ENCODE data around the gene MSANTD2.

MSANTD2 gene

GRCh38 chr11:124754710-124755109 is 45.5 kb downstream of the MSANTD2 start:
- no peak for DNase-seq

DNA sequence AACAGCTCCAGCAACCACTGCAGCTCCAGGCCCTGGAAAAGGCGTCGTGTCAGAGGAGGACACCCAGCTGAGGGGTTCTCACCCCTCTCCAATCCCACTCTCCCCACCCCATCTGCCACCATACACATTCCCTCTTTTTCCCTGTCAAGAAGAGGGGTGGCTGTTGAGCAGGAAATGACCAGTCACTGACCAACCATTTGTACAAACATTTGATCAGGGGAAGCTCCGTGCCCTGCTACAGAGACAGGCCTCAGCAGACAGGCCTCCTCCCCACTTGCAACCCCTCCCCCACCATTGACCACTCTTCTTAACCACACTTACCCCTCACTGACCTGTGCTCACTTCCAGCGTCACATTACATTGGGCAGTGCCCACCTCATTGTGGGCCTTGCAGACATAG is 45.9 kb downstream of the MSANTD2 start:
- DNase-seq, result no peak

DNA sequence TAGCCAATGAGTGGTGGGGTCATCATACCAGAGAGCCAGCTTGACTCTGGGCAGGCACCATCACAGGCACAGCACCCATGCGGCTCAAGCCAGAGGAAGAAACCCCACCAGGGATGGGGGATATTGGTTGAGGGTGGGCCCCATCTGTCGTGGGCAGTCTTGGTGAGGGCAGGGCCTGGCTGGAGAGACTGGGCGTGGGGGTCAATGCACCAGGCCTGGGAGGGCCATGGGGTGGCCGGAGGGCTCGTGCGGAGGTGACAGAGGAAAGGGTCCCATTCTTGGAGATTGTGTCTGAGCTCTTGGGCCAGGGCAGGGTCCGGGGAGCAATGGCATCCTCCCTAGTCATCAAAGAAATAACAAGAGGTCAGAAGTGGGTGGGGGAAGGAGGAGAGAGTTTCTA is 46.6 kb downstream of the MSANTD2 start:
- no peak for DNase-seq

- DNase-seq, result no peak
Measured at GRCh38 chr11:124753205-124753604, 47.0 kb downstream of the MSANTD2 start.

GRCh38 chr11:124752471-124753102 is 47.6 kb downstream of the MSANTD2 start:
- DNase-seq, result no peak

DNA sequence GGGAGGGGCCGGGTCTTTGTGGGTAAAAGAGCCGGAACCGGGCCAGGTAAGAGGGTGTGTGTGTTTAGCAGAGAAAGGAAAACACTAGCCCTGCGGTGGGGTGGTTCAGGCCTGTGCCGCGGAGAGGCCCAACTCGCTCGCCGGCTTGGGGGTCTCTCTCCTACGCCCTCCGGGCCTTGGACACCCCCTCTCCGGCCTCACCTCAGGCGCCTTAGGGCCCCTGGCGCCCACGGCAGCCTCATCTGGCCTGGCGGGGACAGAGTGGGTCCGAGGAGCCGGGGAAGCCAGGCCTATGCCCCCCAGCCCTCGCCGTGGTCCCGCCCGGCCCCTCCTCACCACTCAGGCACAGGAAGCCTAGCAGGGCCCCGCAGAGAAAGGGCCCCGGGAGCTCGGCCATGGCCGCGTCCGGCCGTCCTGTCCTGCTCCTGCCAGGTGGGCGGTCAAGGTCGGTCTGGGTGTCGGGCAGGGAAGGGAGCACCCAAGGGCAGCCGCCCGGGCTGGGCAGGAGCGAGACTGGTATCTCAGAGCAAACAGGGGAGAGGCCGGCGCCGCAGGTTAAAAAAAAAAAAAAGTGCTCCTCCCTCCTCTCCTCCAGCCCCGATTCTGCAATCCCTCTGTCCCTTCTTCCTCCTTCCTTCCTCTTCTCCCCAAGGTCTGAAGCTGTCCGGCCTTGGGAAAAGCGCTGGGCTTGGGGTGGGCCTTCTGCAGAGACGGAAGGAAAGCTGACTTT is 48.3 kb downstream of the MSANTD2 start, which contains the start of gene VSIG2:
TSS of gene VSIG2 (minus strand) at position 515 of the 730 bp plus-strand sequence. CDS start at position 397, 118 bp downstream.
- no peak for DNase-seq

DNA sequence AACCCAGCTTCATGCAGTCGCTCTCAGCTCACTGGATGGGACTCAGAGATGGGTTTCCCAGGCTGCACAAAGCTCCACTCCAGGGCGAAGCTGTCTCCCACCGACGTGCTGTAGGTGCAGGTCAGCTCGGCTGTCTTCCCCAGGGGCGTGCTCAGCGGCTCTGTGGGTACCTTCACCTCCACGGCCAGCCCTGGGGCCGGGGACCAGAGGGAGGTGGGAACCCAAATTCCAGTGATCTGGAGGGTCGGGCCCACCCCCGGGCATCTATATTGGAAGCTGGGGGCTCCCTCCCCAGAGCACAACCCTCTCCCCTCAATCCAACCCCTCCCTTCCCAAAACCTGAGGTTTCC is 48.8 kb downstream of the MSANTD2 start:
- DNase-seq, result no peak

DNA sequence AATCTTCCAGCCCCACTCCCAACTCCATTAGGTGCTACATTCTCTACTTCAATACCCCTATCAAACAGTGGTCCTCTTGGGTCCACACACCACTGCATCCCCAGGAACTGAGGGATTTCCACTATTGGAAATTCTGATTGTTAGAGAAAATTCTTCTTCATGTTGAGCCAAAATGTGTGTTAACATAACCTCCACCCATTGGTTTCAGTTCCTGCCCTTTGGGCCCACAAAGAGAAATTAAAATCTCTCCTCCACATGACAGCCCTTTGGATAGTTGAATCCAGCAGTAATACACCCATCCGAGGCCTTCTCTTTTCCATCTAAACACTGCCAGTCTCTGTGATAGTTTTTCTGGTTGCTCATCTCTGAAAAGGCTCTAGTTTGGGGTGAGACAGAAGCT is 50.3 kb downstream of the MSANTD2 start:
- DNase-seq, result no peak

DNA sequence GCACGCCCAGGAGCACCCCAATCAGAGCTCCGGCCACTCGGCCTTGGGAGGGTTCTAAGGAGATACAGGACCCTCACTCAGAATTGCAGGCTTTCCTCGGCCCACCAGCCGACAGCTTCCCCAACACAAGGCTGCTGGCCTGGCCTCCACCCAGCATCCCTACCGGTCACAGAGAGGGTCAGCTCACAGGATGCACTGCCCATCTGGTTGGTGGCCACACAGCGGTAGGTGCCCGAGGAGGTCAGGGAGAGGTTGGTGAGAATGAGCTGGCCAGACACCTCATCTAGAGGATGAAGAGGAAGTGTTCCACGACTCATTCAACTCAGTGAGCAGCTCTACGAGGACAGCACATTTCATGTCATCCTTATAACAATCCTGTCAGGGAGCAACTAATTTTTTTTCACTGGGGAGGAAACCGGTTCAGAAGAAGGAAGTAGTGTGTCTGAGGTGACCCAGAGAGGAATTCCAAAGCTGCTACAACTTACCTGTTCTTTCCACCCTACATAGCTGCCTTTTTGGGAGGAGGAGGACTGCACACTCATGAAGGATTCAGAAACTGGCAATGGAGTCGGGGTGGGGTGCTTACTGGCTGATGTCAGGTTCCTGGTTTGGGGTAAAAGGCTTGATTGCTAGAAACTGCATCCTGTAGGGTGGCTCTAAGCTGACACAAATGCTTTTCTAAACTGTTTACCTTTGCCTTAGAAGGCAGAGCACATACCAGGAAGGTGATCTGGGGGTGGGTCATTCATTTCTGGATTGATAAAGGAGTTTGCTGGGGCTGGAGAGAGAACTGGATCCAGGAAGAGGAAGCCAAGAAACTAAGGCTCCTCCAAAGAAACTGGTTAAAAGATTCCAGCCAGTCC is 51.5 kb downstream of the MSANTD2 start:
- DNase-seq, result no peak

GRCh38 chr11:124748100-124748418 is 52.1 kb downstream of the MSANTD2 start:
- DNase-seq, result peak in 1 of 58 donors; percentile 49

DNA sequence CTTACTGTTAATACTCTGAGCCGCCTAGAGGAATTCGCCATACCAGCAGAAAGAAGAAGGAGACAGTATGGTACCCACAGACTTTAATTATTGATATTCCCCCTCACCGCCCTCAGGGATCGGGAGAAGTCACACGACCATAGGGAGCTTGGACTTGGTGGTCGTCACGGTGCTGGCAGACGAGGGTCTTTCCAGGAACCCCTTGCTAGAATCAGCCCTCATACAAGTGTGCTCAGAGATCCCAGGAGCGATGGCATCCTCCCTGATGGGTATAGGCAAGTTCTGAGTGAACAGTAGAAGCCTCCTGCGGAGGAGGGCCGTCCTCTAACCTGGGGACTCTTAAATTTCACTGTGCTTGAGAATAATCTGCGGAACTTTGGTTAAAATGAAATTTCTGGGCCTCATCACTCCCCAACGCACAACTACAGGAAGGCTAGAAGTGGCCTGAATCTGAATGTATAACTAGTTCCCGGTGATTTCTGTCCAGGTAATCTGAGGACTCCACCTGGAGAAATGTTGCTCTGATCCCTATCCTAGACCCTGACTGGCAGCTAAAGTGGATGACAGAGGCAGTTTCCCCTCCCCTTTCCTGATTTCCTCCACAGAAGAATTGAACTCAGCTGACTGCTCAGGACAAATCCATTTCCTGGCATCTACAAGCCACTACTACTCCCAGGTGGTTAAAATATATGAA is 52.7 kb downstream of the MSANTD2 start:
- DNase-seq, result no peak

DNA sequence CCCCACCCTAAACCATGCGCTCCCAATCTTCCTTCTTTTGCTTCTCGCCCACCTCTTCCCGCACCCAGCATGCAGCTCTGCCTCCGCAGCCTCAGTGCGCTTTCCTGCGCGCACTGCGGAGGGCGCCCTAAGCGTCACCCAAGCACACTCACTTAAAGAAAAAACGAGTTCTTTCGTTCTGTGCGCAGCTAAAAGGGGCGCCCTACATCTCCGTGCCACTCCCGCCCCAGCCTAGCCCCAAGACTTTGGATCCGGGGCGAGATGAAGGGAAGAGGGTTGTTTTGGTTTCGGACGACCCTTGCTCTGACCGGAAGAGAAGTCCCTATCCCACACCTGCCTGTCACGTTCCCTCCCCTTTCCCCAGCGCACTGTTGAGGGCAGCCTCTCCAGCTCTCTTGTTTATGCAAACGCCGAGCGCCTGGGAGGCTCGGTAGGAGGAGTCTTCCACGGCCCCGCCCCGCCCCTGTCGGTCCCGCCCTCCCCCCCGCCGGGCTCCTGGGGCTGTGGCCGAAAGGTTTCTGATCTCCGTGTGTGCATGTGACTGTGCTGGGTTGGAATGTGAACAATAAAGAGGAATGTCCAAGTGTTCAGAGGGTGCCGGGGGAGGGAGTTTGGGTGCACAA is 53.5 kb downstream of the MSANTD2 start:
- DNase-seq, result peak in 7 of 58 donors; percentile 12 to 55 (median 29)

DNA sequence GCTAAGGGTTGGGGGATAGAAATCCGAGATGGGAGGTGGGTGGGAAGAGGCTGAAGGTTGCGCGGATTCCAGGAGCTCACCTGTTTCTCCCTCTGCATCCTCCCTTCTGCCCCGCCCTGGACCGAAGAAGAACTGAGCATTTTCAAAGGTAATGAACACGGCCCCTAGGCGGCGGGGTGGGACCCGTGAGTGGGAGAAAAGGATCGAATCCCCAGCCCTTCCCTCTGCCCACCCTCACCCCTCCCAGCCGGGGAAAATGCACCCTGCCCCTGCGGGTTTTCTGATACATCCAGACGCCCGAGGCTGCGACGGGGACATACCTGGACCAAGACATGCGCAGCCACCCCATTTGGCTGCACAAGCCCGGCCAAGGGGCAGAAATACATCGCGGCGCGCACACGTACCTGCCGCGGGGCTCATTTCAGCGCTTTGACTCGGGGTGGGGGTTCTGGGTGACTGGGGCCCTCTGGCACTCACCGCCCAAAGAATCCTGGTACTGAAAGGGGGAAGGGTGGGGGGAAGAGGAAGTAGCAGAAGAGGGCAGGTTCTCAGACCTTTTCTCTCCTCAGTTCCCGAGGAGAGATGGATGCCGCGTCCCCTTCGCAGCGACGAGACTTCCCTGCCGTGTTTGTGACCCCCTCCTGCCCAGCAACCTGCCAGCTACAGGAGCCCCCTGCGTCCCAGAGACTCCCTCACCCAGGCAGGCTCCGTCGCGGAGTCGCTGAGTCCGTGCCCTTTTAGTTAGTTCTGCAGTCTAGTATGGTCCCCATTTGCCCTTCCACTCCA is 54.2 kb downstream of the MSANTD2 start:
- no peak for DNase-seq

DNA sequence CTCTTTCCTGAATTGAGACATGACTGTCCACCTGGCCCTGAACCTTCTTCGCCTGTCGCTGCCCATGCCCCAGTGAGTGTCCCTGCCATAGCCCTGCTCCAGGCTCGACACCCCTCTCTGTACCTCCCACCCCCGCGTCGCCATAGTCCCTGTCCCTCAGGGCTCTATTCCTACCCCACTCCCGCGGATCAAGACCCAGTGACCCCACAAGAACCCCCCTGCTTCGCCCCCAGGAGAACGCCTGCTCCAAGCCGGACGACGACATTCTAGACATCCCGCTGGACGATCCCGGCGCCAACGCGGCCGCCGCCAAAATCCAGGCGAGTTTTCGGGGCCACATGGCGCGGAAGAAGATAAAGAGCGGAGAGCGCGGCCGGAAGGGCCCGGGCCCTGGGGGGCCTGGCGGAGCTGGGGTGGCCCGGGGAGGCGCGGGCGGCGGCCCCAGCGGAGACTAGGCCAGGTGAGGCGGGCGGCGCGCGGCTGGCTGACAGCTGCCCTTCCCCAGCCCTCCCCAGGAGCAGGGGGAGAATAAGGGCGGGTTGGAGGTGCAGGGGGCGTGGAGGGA is 54.9 kb downstream of the MSANTD2 start:
- DNase-seq, result no peak

GRCh38 chr11:124743050-124743449 is 57.2 kb downstream of the MSANTD2 start:
- DNase-seq, result no peak

DNA sequence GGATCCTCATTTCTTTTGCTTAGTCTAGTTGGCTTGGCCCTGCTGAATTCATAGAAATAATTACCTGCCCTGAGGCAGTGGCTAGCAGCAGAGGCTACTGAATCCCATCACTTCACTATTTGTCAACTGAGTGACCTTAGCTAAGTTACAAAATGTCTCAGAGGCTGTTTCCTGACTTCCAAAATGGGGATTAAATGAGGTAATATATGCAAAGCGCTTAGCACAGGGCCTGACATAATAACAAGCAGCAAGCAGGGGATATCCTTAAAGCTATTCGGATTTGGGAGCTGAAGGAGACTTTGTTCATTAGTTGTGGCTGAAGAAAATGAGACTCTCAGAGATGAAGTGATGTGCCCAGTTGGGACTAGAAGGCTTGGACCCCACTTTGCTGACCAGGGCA is 57.7 kb downstream of the MSANTD2 start:
- DNase-seq, result no peak

DNA sequence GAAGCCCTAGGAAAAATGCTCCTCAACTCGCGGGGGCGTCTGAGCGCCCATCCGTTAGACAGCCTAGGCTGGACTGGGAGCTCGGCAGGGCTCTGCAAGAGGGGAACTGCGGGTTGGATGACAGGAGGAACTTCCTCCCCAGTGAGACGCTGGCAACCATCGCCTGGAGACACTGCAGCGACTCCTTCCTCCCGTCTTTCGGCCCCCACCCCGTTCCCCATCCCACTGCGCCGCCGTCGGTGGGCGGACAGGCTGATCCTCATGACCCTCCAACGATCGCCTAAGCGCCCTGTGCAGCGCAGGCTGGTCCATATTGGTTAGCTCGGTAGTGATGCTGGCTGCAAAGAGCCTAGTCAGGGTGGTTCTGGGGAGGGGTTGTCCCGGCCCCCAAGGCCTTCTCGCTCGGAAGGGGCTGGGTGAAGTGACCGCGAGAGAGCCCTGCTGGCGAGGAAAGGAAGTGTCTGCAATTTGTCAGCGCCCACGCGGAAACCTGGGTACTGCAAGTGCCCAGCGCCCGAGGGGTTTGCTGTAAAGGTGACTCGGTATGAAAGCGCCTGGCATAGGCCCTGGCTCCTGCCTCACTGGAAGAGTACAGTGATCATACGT is 59.8 kb downstream of the MSANTD2 start:
- peak in 7 of 58 donors; percentile 21 to 57 (median 38) for DNase-seq

GRCh38 chr11:124739479-124740276 is 60.5 kb downstream of the MSANTD2 start, which contains the start of gene NRGN:
Gene NRGN (plus strand): TSS chr11:124739942. CDS start chr11:124740085, 143 bp downstream.
- DNase-seq, result peak in 56 of 58 donors; percentile 22 to 90 (median 71)
